ENCODE measurements around the gene CNOT8. TPM values are rescaled to one million over a fixed set of nuclear protein-coding genes. Genes with fewer than 3 reads are reported as not detected.

The CNOT8 gene
- total RNA-seq, 2 experiments from 2014 or later, result 52.4 to 79.4 TPM

- no peaks in the 10 kb centered on the region for H3K79me2 ChIP-seq (ENCODE audit: insufficient read depth, low read depth, low read length)
- no peak for TF ChIP-seq EZH2phosphoT487 (IDR thresholded peaks at IDR 0.05; ENCODE audit: borderline replicate concordance, low read depth, low read length)
- no peak for TF ChIP-seq CTCF (conservative IDR thresholded peaks at IDR 0.05; ENCODE audit: low read length)
- no peaks in the 10 kb centered on the region for H3K4me1 ChIP-seq (ENCODE audit: insufficient read depth, low read length, poor library complexity, severe bottlenecking)
- CTCF ChIA-PET (ENCODE audit: unreplicated experiment), result no interaction called here
- no peaks in the 10 kb centered on the region for H3K9me3 ChIP-seq (ENCODE audit: low read length)
- no peaks in the 10 kb centered on the region for H3K9me2 ChIP-seq (ENCODE audit: insufficient read depth, low read length)
- H3K36me3 ChIP-seq (ENCODE audit: insufficient read depth, low read length), result peaks cover 87% of the 10 kb centered on the region
- no peak overlapping the region for H3K4me3 ChIP-seq (ENCODE audit: low read depth, low read length, poor library complexity, severe bottlenecking)
- peaks cover 7% of the 10 kb centered on the region; the same call in 1 of the 2 replicates for H4K20me1 ChIP-seq (ENCODE audit: insufficient read depth, low read length)
- intact Hi-C loops (cut with micrococcal nuclease; ENCODE audit: unreplicated experiment), result no loop called here
- no peak overlapping the region for H3K27ac ChIP-seq (ENCODE audit: low read depth, low read length, poor library complexity, severe bottlenecking)
- POLR2A ChIA-PET, result interaction anchor here (0.6 kb wide), 1 partner anchor 9 kb away, joined by 3 read pairs; no protein-coding TSS in a partner anchor
- H3K4me2 ChIP-seq (ENCODE audit: low read length), result no peak overlapping the region
- BruUV-seq (replicated peaks), result no TSS peak
- DNase-seq (ENCODE audit: low spot score), result no peak
- no peak overlapping the region for H2AFZ ChIP-seq (ENCODE audit: low read length)
Measured at GRCh38 chr5:154923441-154924430, 65.3 kb downstream of the CNOT8 start.

Small RNA genes within 50 kb of the gene (microRNA-seq; reads per million reads assigned to microRNA genes)
- gene MIR378H (ENCODE audit: borderline replicate concordance), result not detected

Small RNA genes within 50 kb of the gene (small RNA-seq; reads per million reads assigned to genes)
- gene MIR378H, result not detected

Other genes with a start within 250 kb of the CNOT8 start
- gene LARP1, start 103.2 kb upstream of the CNOT8 start, total RNA-seq (2014; rRNA removed; shearing (Covaris generic)), result 66.2 and 71.1 TPM in 2 replicates
- 274 and 300 TPM in 2 replicates for gene LARP1, start 103.2 kb upstream of the CNOT8 start, total RNA-seq (2022)
- 0.13 TPM in 2 replicates for gene FAXDC2, start 8.0 kb upstream of the CNOT8 start, total RNA-seq (2014; rRNA removed; shearing (Covaris generic))
- 0.10 and 0.28 TPM in 2 replicates for gene FAXDC2, start 8.0 kb upstream of the CNOT8 start, total RNA-seq (2022)
- gene GEMIN5, start 79.6 kb downstream of the CNOT8 start, total RNA-seq (2014; rRNA removed; shearing (Covaris generic)), result 17.9 and 20.1 TPM in 2 replicates
- 20.6 and 25.6 TPM in 2 replicates for gene GEMIN5, start 79.6 kb downstream of the CNOT8 start, total RNA-seq (2022)
- 34.0 and 48.9 TPM in 2 replicates for gene MRPL22, start 82.4 kb downstream of the CNOT8 start, total RNA-seq (2014; rRNA removed; shearing (Covaris generic))
- 91.8 and 94.4 TPM in 2 replicates for gene MRPL22, start 82.4 kb downstream of the CNOT8 start, total RNA-seq (2022)
- not detected in 2 replicates for gene KIF4B, start 155.1 kb downstream of the CNOT8 start, total RNA-seq (2014; rRNA removed; shearing (Covaris generic))
- not detected in 2 replicates for gene KIF4B, start 155.1 kb downstream of the CNOT8 start, total RNA-seq (2022)

Measured in OCI-LY7 (cell line).